ENCODE results near the gene ATP6V1C2. TPM values are rescaled to one million over a fixed set of nuclear protein-coding genes. Genes with fewer than 3 reads are reported as not detected.
A peak's percentile ranks its signal among the peaks of the same experiment; 100 is the strongest.

The ATP6V1C2 gene
- total RNA-seq, 1 experiment from 2014 or later = 0.40 TPM

GRCh38 chr2:10722252-10722825 lies 909 bp downstream of the ATP6V1C2 start:
- intact Hi-C loops (cut with micrococcal nuclease) = no loop called here
- peak overlapping the region; percentile 66; the same call in 1 of the 2 replicates for H3K4me3 ChIP-seq (ENCODE audit: low read length)
- H3K4me1 ChIP-seq (ENCODE audit: insufficient read depth, low read length) = peaks cover 37% of the 10 kb centered on the region
- CTCF ChIA-PET = no interaction called here
- BruUV-seq (replicated peaks) = no TSS peak
- ATAC-seq (no peak), DNase-seq (no peak)
- H3K9me3 ChIP-seq (ENCODE audit: low read length) = no peaks in the 10 kb centered on the region
- peak overlapping the region; percentile 83 for H3K4me2 ChIP-seq (ENCODE audit: low read length)
- no peaks in the 10 kb centered on the region for H3K79me2 ChIP-seq (ENCODE audit: low read length)
- no peaks in the 10 kb centered on the region for H3K9me2 ChIP-seq (replicated peaks; ENCODE audit: low read length)
- TF ChIP-seq CTCF (conservative IDR thresholded peaks at IDR 0.05; ENCODE audit: low read depth, low read length) (no peak), EZH2phosphoT487 (IDR thresholded peaks at IDR 0.05; ENCODE audit: borderline replicate concordance, low read length) (no peak), EZH2 (IDR thresholded peaks at IDR 0.05; ENCODE audit: low read length, unreplicated experiment) (no peak)
- H3K27me3 ChIP-seq (ENCODE audit: low read length) = peaks cover 29% of the 10 kb centered on the region
- H4K20me1 ChIP-seq (ENCODE audit: low read length) = no peaks in the 10 kb centered on the region
- H3K27ac ChIP-seq (ENCODE audit: low read length) = no peak overlapping the region
- H3F3A ChIP-seq (ENCODE audit: low read length, unreplicated experiment) = peaks cover 6% of the 10 kb centered on the region
- no peak overlapping the region for H3K9ac ChIP-seq (ENCODE audit: low read length)
- H2AFZ ChIP-seq (ENCODE audit: low read length) = peak overlapping the region; percentile 63; the same call in 1 of the 2 replicates
- no peaks in the 10 kb centered on the region for H3K36me3 ChIP-seq (ENCODE audit: low read depth, low read length)
- POLR2A ChIA-PET (ENCODE audit: unreplicated experiment) = interaction anchor here (0.6 kb wide), 1 partner anchor 1355 kb away, joined by 4 read pairs; no protein-coding TSS in a partner anchor

- BruUV-seq (replicated peaks) = no TSS peak
- Histone ChIP-seq H3K27me3 (ENCODE audit: low read length) (no peaks in the 10 kb centered on the region), H3K36me3 (ENCODE audit: low read depth, low read length) (no peaks in the 10 kb centered on the region), H3K9me2 (replicated peaks; ENCODE audit: low read length) (no peaks in the 10 kb centered on the region), H3F3A (ENCODE audit: low read length, unreplicated experiment) (no peaks in the 10 kb centered on the region), H3K79me2 (ENCODE audit: low read length) (no peaks in the 10 kb centered on the region), H3K27ac (ENCODE audit: low read length) (no peak overlapping the region), H3K4me3 (ENCODE audit: low read length) (no peak overlapping the region), H3K4me1 (ENCODE audit: insufficient read depth, low read length) (peaks cover 6% of the 10 kb centered on the region; the same call in 1 of the 2 replicates), H3K4me2 (ENCODE audit: low read length) (no peak overlapping the region), H2AFZ (ENCODE audit: low read length) (peak overlapping the region; percentile 28; the same call in 1 of the 2 replicates), H3K9me3 (ENCODE audit: low read length) (no peaks in the 10 kb centered on the region), H3K9ac (ENCODE audit: low read length) (no peak overlapping the region), H4K20me1 (ENCODE audit: low read length) (no peaks in the 10 kb centered on the region)
- no peak for TF ChIP-seq CTCF (conservative IDR thresholded peaks at IDR 0.05; ENCODE audit: low read depth, low read length)
- no peak for TF ChIP-seq EZH2phosphoT487 (IDR thresholded peaks at IDR 0.05; ENCODE audit: borderline replicate concordance, low read length)
- TF ChIP-seq EZH2 (IDR thresholded peaks at IDR 0.05; ENCODE audit: low read length, unreplicated experiment) = no peak
- ChIA-PET CTCF (no interaction called here), POLR2A (ENCODE audit: unreplicated experiment) (no interaction called here)
- intact Hi-C loops (cut with micrococcal nuclease) = no loop called here
- ATAC-seq (no peak), DNase-seq (no peak)
These were observed 11.6 kb downstream of the ATP6V1C2 start for GRCh38 chr2:10732924-10733565.

GRCh38 chr2:10733566-10733925 lies 12.1 kb downstream of the ATP6V1C2 start:
- Histone ChIP-seq H3K9ac (ENCODE audit: low read length) (no peak overlapping the region), H3K36me3 (ENCODE audit: low read depth, low read length) (no peaks in the 10 kb centered on the region), H3K4me3 (ENCODE audit: low read length) (no peak overlapping the region), H3K4me2 (ENCODE audit: low read length) (no peak overlapping the region), H3K27me3 (ENCODE audit: low read length) (no peaks in the 10 kb centered on the region), H3K79me2 (ENCODE audit: low read length) (no peaks in the 10 kb centered on the region), H3K9me2 (replicated peaks; ENCODE audit: low read length) (no peaks in the 10 kb centered on the region), H2AFZ (ENCODE audit: low read length) (no peak overlapping the region), H3K9me3 (ENCODE audit: low read length) (no peaks in the 10 kb centered on the region), H3K4me1 (ENCODE audit: insufficient read depth, low read length) (peaks cover 6% of the 10 kb centered on the region; the same call in 1 of the 2 replicates), H3F3A (ENCODE audit: low read length, unreplicated experiment) (no peaks in the 10 kb centered on the region), H3K27ac (ENCODE audit: low read length) (no peak overlapping the region), H4K20me1 (ENCODE audit: low read length) (no peaks in the 10 kb centered on the region)
- ChIA-PET CTCF (no interaction called here), POLR2A (ENCODE audit: unreplicated experiment) (no interaction called here)
- intact Hi-C loops (cut with micrococcal nuclease) = no loop called here
- TF ChIP-seq CTCF (conservative IDR thresholded peaks at IDR 0.05; ENCODE audit: low read depth, low read length) (no peak), EZH2phosphoT487 (IDR thresholded peaks at IDR 0.05; ENCODE audit: borderline replicate concordance, low read length) (no peak), EZH2 (IDR thresholded peaks at IDR 0.05; ENCODE audit: low read length, unreplicated experiment) (no peak)
- no TSS peak for BruUV-seq (replicated peaks)
- DNase-seq = no peak
- no peak for ATAC-seq
